Stimulated activated CD8-positive, alpha-beta memory T cell treated with anti-CD3 and anti-CD28 coated beads, Interleukin-12 subunit alpha, Interleukin-12 subunit beta, amount 100 ng/mL, for 4 hours (primary cell): ENCODE results near the gene IL17RD.

Source experiments
- DNase-seq: peaks from one replicate; pipeline ENCODE4 v3.0.0-alpha.2; 2020; ENCODE audit warnings: low read depth

IL17RD gene

GRCh38 chr3:57065588-57065987 is 99.6 kb downstream of the IL17RD start:
- no peak for DNase-seq

- no peak for DNase-seq
Measured at GRCh38 chr3:57064572-57064971, 100.6 kb downstream of the IL17RD start.

GRCh38 chr3:57064001-57064400 is 101.2 kb downstream of the IL17RD start:
- no peak for DNase-seq

GRCh38 chr3:57063032-57063431 is 102.1 kb downstream of the IL17RD start:
- DNase-seq, result no peak

GRCh38 chr3:57062101-57062631 is 103.0 kb downstream of the IL17RD start:
- DNase-seq, result no peak

GRCh38 chr3:57061556-57061955 is 103.6 kb downstream of the IL17RD start:
- no peak for DNase-seq

- no peak for DNase-seq
Measured at GRCh38 chr3:57060089-57060821, 104.9 kb downstream of the IL17RD start, which contains the start of gene SPATA12. Gene SPATA12, plus strand, starts transcription at chr3:57060664. Its CDS starts 13,031 bp downstream, at chr3:57073695.

GRCh38 chr3:57059411-57059810 is 105.7 kb downstream of the IL17RD start:
- DNase-seq, result no peak

- DNase-seq, result no peak
Measured at GRCh38 chr3:57057351-57057750, 107.8 kb downstream of the IL17RD start.

GRCh38 chr3:57053122-57053521 is 112.0 kb downstream of the IL17RD start:
- DNase-seq, result no peak

- no peak for DNase-seq
Measured at GRCh38 chr3:57052662-57053061, 112.5 kb downstream of the IL17RD start.

- no peak for DNase-seq
Measured at GRCh38 chr3:57048728-57049127, 116.4 kb downstream of the IL17RD start.

GRCh38 chr3:57048052-57048671 is 117.0 kb downstream of the IL17RD start:
- DNase-seq, result no peak

- no peak for DNase-seq
Measured at GRCh38 chr3:57046101-57046765, 118.9 kb downstream of the IL17RD start.

- no peak for DNase-seq
Measured at GRCh38 chr3:57043518-57043917, 121.6 kb downstream of the IL17RD start.

GRCh38 chr3:57041674-57042073 is 123.5 kb downstream of the IL17RD start:
- no peak for DNase-seq
